Gastrocnemius medialis (tissue), 4 donors: Measurements from ENCODE around the gene GABRB3. TPM values are rescaled to one million over a fixed set of nuclear protein-coding genes. Genes with fewer than 3 reads are reported as not detected.

Experiments
- ATAC-seq, 2 donors: fragments of 150-250 bp; one replicate each; pipeline ENCODE4 v1.9.1; 2016
- DNase-seq, 2 donors: peaks; one replicate each; pipeline ENCODE4 v3.0.0-alpha.2; 2019
- H3K27ac ChIP-seq, 4 donors: fragments of 200-600 bp; sonication (generic); 1 replicate in 1 of 4; 2 replicates in 3 of 4; pipeline ENCODE4 v1.5.1; 2016 to 2018; ENCODE audit warnings: mild to moderate bottlenecking in 2 of 4, moderate library complexity in 1 of 4
- H3K27me3 ChIP-seq, 3 donors: fragments of 200-600 bp; sonication (generic) in 2 of 3; 1 replicate in 1 of 3; 2 replicates in 2 of 3; pipeline versions ENCODE4 v1.5.1 to v1.6.0; 2016 to 2019; ENCODE audit warnings: mild to moderate bottlenecking in 1 of 3, moderate library complexity in 1 of 3
- H3K36me3 ChIP-seq, 2 donors: fragments of 200-600 bp; sonication (generic) in 1 of 2; one replicate each; pipeline ENCODE4 v1.5.1; 2017 to 2018
- H3K4me1 ChIP-seq, 2 donors: fragments of 200-600 bp; sonication (generic) in 1 of 2; one replicate each; pipeline ENCODE4 v1.5.1; 2016 to 2017; ENCODE audit warnings: mild to moderate bottlenecking in 2 of 2
- H3K4me3 ChIP-seq, 4 donors: fragments of 200-600 bp; sonication (generic) in 3 of 4; 1 replicate in 1 of 4; 2 replicates in 3 of 4; pipeline ENCODE4 v1.5.1; 2016 to 2019; ENCODE audit warnings: mild to moderate bottlenecking in 2 of 4
- H3K9me3 ChIP-seq, 3 donors: fragments of 200-600 bp; sonication (generic) in 2 of 3; 1 replicate in 1 of 3; 2 replicates in 2 of 3; pipeline ENCODE4 v1.5.1; 2016 to 2019
- CTCF ChIP-seq, 5 experiments: fragments of 450-650 bp in 3 of 5; fragments of 200-600 bp in 2 of 5; sonication (generic) in 2 of 5; IDR thresholded peaks in 4 of 5; conservative IDR thresholded peaks in 1 of 5; 1 replicate in 4 of 5; 2 replicates in 1 of 5; pipeline ENCODE4 v1.5.1; 2016 to 2019; ENCODE audit warnings: antibody characterized with exemption in 5 of 5, mild to moderate bottlenecking in 3 of 5, moderate library complexity in 3 of 5
- POLR2A ChIP-seq, 2 donors: fragments of 450-650 bp; IDR thresholded peaks; one replicate each; pipeline ENCODE4 v1.6.1; 2017; ENCODE audit warnings: antibody characterized with exemption in 2 of 2, mild to moderate bottlenecking in 2 of 2, moderate library complexity in 2 of 2
- in situ Hi-C, 4 donors: fragments of 200-750 bp; cut with MboI; loops; one replicate each; pipeline versions ENCODE4 v1.15.0 to v1.8.0; 2017; ENCODE audit warnings: low sequenced_read_pairs in 4 of 4
- intact Hi-C: fragments of 100-400 bp; cut with DNase I; formaldehyde crosslinking; loops from one replicate; pipeline ENCODE4 v1.15.1; 2023; ENCODE audit warnings: low total_unique reads
- total RNA-seq, 4 donors: library from RNA; depleted of rRNA; stranded (reverse); fragments of >200 nt; gene quantifications; one replicate each; pipeline versions ENCODE4 v1.1.0 to v1.2.3, GENCODE V29; 2016

GABRB3 gene
- total RNA-seq, 4 donors from 2014 or later, result 0.23 to 0.91 (median 0.35) TPM

GRCh38 chr15:26739791-26740190, 33.1 kb downstream of the GABRB3 start:
- TF ChIP-seq POLR2A (IDR thresholded peaks at IDR 0.05) (no peak), CTCF (IDR thresholded peaks at IDR 0.05 in 4 of 5, conservative IDR thresholded peaks at IDR 0.05 in 1 of 5) (no peak)
- no peaks in the 10 kb centered on the region for H3K4me1 ChIP-seq

GRCh38 chr15:26738996-26739395, 33.9 kb downstream of the GABRB3 start:
- Histone ChIP-seq H3K4me1 (no peaks in the 10 kb centered on the region), H3K27me3 (no peaks in the 10 kb centered on the region), H3K4me3 (no peak overlapping the region), H3K36me3 (no peaks in the 10 kb centered on the region), H3K9me3 (no peaks in the 10 kb centered on the region), H3K27ac (no peak overlapping the region)
- TF ChIP-seq POLR2A (IDR thresholded peaks at IDR 0.05) (no peak), CTCF (IDR thresholded peaks at IDR 0.05 in 4 of 5, conservative IDR thresholded peaks at IDR 0.05 in 1 of 5) (no peak)
- in situ Hi-C loops (no loop called here), intact Hi-C loops (no loop called here)
- DNase-seq, result no peak
- ATAC-seq, result no peak

More at GRCh38 chr15:26739791-26740190, 33.1 kb downstream of the GABRB3 start:
- no peaks in the 10 kb centered on the region for H3K27me3 ChIP-seq
- H3K36me3 ChIP-seq, result no peaks in the 10 kb centered on the region
- H3K4me3 ChIP-seq, result no peak overlapping the region
- no peak overlapping the region for H3K27ac ChIP-seq
- DNase-seq (no peak), ATAC-seq (no peak)
- in situ Hi-C loops, result no loop called here
- intact Hi-C loops, result no loop called here
- no peaks in the 10 kb centered on the region for H3K9me3 ChIP-seq

GRCh38 chr15:26736502-26737248, 36.2 kb downstream of the GABRB3 start:
- H3K9me3 ChIP-seq, result no peaks in the 10 kb centered on the region
- no peaks in the 10 kb centered on the region for H3K27me3 ChIP-seq
- in situ Hi-C loops (no loop called here), intact Hi-C loops (no loop called here)
- H3K4me1 ChIP-seq, result no peaks in the 10 kb centered on the region
- H3K4me3 ChIP-seq, result no peak overlapping the region
- DNase-seq (no peak), ATAC-seq (no peak)
- TF ChIP-seq POLR2A (IDR thresholded peaks at IDR 0.05) (no peak), CTCF (IDR thresholded peaks at IDR 0.05 in 4 of 5, conservative IDR thresholded peaks at IDR 0.05 in 1 of 5) (no peak)
- no peak overlapping the region for H3K27ac ChIP-seq
- no peaks in the 10 kb centered on the region for H3K36me3 ChIP-seq

GRCh38 chr15:26731965-26732364, 40.9 kb downstream of the GABRB3 start:
- in situ Hi-C loops, result no loop called here
- DNase-seq, result no peak
- no peaks in the 10 kb centered on the region for H3K4me1 ChIP-seq
- no peaks in the 10 kb centered on the region for H3K36me3 ChIP-seq
- no peaks in the 10 kb centered on the region for H3K27me3 ChIP-seq
- no peaks in the 10 kb centered on the region for H3K9me3 ChIP-seq
- no peak overlapping the region for H3K27ac ChIP-seq
- H3K4me3 ChIP-seq, result no peak overlapping the region
- TF ChIP-seq POLR2A (IDR thresholded peaks at IDR 0.05), result no peak
- TF ChIP-seq CTCF (IDR thresholded peaks at IDR 0.05 in 4 of 5, conservative IDR thresholded peaks at IDR 0.05 in 1 of 5), result no peak
- intact Hi-C loops, result no loop called here
- no peak for ATAC-seq

- ATAC-seq, result no peak
- intact Hi-C loops (no loop called here), in situ Hi-C loops (no loop called here)
- H3K36me3 ChIP-seq, result no peaks in the 10 kb centered on the region
- no peak for DNase-seq
- no peaks in the 10 kb centered on the region for H3K27me3 ChIP-seq
- TF ChIP-seq CTCF (IDR thresholded peaks at IDR 0.05 in 4 of 5, conservative IDR thresholded peaks at IDR 0.05 in 1 of 5) (no peak), POLR2A (IDR thresholded peaks at IDR 0.05) (no peak)
- no peaks in the 10 kb centered on the region for H3K4me1 ChIP-seq
- no peak overlapping the region for H3K4me3 ChIP-seq
- no peaks in the 10 kb centered on the region for H3K9me3 ChIP-seq
- H3K27ac ChIP-seq, result no peak overlapping the region
Measured at GRCh38 chr15:26729581-26729980, 43.3 kb downstream of the GABRB3 start.
